K562 (cell line): ENCODE data around the gene DCAF6. TPM values are rescaled to one million over a fixed set of nuclear protein-coding genes. Genes with fewer than 3 reads are reported as not detected.

ENCODE experiments used
- ATAC-seq: fragments of 200-7000 bp; cut with Tn5 transposase; 3 replicates; pipeline ENCODE4 v1.9.1; 2020; ENCODE audit warnings: moderate library complexity
- BruUV-seq: library from RNA; stranded (reverse); fragments of 400-500 nt; replicated peaks from 2 replicates; lab custom pipeline; 2021; lab: Mats Ljungman, UMichigan
- CTCF ChIA-PET: fragments of 300-600 bp; formaldehyde crosslinking; extraction: SDS; loops from one replicate; lab custom pipeline; 2021; ENCODE audit warnings: low intra/inter-chr PET ratio; lab: Yijun Ruan, JAX
- POLR2A ChIA-PET: fragments of 300-600, 350-650 bp; sonication (Branson Sonifier 250); formaldehyde crosslinking; extraction: SDS; loops from one replicate; lab custom pipeline; 2021; ENCODE audit warnings: antibody characterized with exemption, inconsistent platforms; lab: Yijun Ruan, JAX
- DNase-seq, 4 experiments: peaks; one replicate each; pipeline versions ENCODE4 v3.0.0 to v3.0.0-alpha.2; 2011 to 2018; ENCODE audit warnings: low spot score in 3 of 4, mixed read lengths in 3 of 4; ENCODE audit errors: extremely low read depth in 1 of 4
- FAIRE-seq: peaks from 2 replicates; lab custom pipeline; 2011; peaks lifted over from hg19 to GRCh38; lab: Jason Lieb, UNC
- H2AFZ ChIP-seq: 2 replicates; pipeline ENCODE4 v1.6.0; 2011; ENCODE audit warnings: low read depth, low read length, control low read depth, inconsistent platforms
- H3K27ac ChIP-seq: fragments of 200-600 bp; 3 replicates; pipeline ENCODE4 v1.8.0; 2011; ENCODE audit warnings: low read depth, mild to moderate bottlenecking, control low read depth, inconsistent platforms, low read length, moderate library complexity, mixed read lengths; ENCODE audit errors: extremely low read depth
- H3K27me3 ChIP-seq, 2 experiments: fragments of 300-600 bp in 1 of 2; 2 replicates in 1 of 2; 3 replicates in 1 of 2; pipeline versions ENCODE4 v1.6.0 to v1.8.0; 2011; ENCODE audit warnings: inconsistent platforms in 2 of 2, low read length in 2 of 2, mild to moderate bottlenecking in 1 of 2, mixed read lengths in 1 of 2, moderate library complexity in 1 of 2; ENCODE audit not compliant: control insufficient read depth in 2 of 2, insufficient read depth in 2 of 2
- H3K36me3 ChIP-seq: fragments of 300-600 bp; 3 replicates; pipeline ENCODE4 v1.8.0; 2011; ENCODE audit warnings: mild to moderate bottlenecking, low read length, inconsistent platforms; ENCODE audit not compliant: control insufficient read depth, insufficient read depth
- H3K4me1 ChIP-seq, 2 experiments: fragments of 200-600 bp in 1 of 2; replicated peaks in 1 of 2; 2 replicates in 1 of 2; 3 replicates in 1 of 2; pipeline versions ENCODE4 v1.5.1 to v1.8.0; 2011; ENCODE audit warnings: inconsistent platforms in 2 of 2, low read length in 2 of 2, mild to moderate bottlenecking in 1 of 2, mixed read lengths in 1 of 2, moderate library complexity in 1 of 2; ENCODE audit not compliant: control insufficient read depth in 2 of 2, insufficient read depth in 2 of 2
- H3K4me2 ChIP-seq: 2 replicates; pipeline ENCODE4 v1.6.1; 2011; ENCODE audit warnings: low read length, control low read depth, inconsistent platforms, mixed read lengths; ENCODE audit not compliant: insufficient read depth
- H3K4me3 ChIP-seq: fragments of 200-600 bp; sonication (generic), shearing (Covaris generic); 2 replicates; pipeline ENCODE4 v1.5.1; 2016; ENCODE audit warnings: control low read depth, inconsistent platforms
- H3K79me2 ChIP-seq: fragments of 200-600 bp; 3 replicates; pipeline ENCODE4 v1.8.0; 2011; ENCODE audit warnings: low read length, inconsistent platforms; ENCODE audit not compliant: control insufficient read depth, insufficient read depth
- H3K9ac ChIP-seq, 2 experiments: 2 replicates each; pipeline versions ENCODE4 v1.6.0 to v1.6.1; 2011; ENCODE audit warnings: low read depth in 2 of 2, low read length in 2 of 2, control low read depth in 1 of 2, inconsistent platforms in 1 of 2, mild to moderate bottlenecking in 1 of 2, mixed read lengths in 1 of 2; ENCODE audit not compliant: insufficient read depth in 1 of 2
- H3K9me1 ChIP-seq: one replicate; pipeline ENCODE4 v1.6.0; 2011; ENCODE audit warnings: inconsistent platforms, mild to moderate bottlenecking, low read length, moderate library complexity; ENCODE audit not compliant: control insufficient read depth, insufficient read depth
- H3K9me3 ChIP-seq: replicated peaks from 2 replicates; pipeline ENCODE4 v1.5.1; 2011; ENCODE audit warnings: low read depth, low read length, inconsistent platforms; ENCODE audit not compliant: control insufficient read depth, insufficient read depth
- H4K20me1 ChIP-seq: replicated peaks from 2 replicates; pipeline ENCODE4 v1.6.1; 2011; ENCODE audit warnings: low read length, inconsistent platforms, mixed read lengths; ENCODE audit not compliant: control insufficient read depth, insufficient read depth
- C11orf30 ChIP-seq: fragments of 450-650 bp; IDR thresholded peaks from 2 replicates; pipeline ENCODE4 v1.6.1; 2016; ENCODE audit warnings: low read depth, mild to moderate bottlenecking
- COPS2 ChIP-seq: fragments of 450-650 bp; conservative IDR thresholded peaks from 2 replicates; pipeline ENCODE4 v1.6.1; 2016; ENCODE audit warnings: mild to moderate bottlenecking, moderate library complexity
- FOXJ2 ChIP-seq: fragments of 200-800 bp; sonication (Bioruptor generic); IDR thresholded peaks from 2 replicates; pipeline ENCODE4 v1.6.1; 2016; ENCODE audit warnings: missing genetic modification characterization, missing compliant biosample characterization
- KLF16 ChIP-seq: IDR thresholded peaks from 2 replicates; pipeline ENCODE4 v1.6.1; 2016; ENCODE audit warnings: antibody characterized with exemption
- MBD1 ChIP-seq: fragments of 250-450 bp; sonication (Bioruptor Pico); IDR thresholded peaks from 2 replicates; pipeline ENCODE4 v1.8.0; 2022; ENCODE audit warnings: inconsistent platforms
- MCM5 ChIP-seq: fragments of 450-650 bp; IDR thresholded peaks from 2 replicates; pipeline ENCODE4 v1.6.1; 2016; ENCODE audit warnings: low read depth
- PRPF4 ChIP-seq: fragments of 200-400 bp; formaldehyde crosslinking; IDR thresholded peaks from one replicate; pipeline ENCODE4 v1.6.1; 2017; ENCODE audit warnings: low read length, low read depth, mild to moderate bottlenecking; ENCODE audit not compliant: insufficient read depth, poor library complexity, severe bottlenecking
- in situ Hi-C: fragments of 300-500 bp; cut with MboI; formaldehyde crosslinking; loops from 4 replicates; pipeline ENCODE4 v1.15.0; 2018; ENCODE audit warnings: inconsistent platforms, mixed read lengths
- intact Hi-C: fragments of 100-400 bp; cut with micrococcal nuclease; formaldehyde crosslinking; loops from 2 replicates; pipeline ENCODE4 v1.14.2; 2022
- polyA plus RNA-seq, 8 experiments: library from polyadenylated mRNA; depleted of rRNA in 4 of 8; stranded (reverse) in 5 of 8; unstranded in 3 of 8; fragments of >200 nt; fragmentation: Nextera tagmentation in 2 of 8; fragmentation: Illumina TruSeq in 1 of 8; extraction: Ambion mirVana in 2 of 8; extraction: Trizol in 1 of 8; gene quantifications; 2 replicates each; pipeline versions ENCODE4 v1.2.1 to v1.2.3, GENCODE V29; 2011 to 2014; ENCODE audit warnings: inconsistent platforms in 1 of 8, missing spikeins in 1 of 8
- total RNA-seq, 7 experiments: library from RNA; depleted of rRNA in 6 of 7; stranded (reverse); fragments of >200 nt in 6 of 7; fragmentation: Illumina TruSeq in 2 of 7; extraction: Trizol in 2 of 7; gene quantifications; 2 replicates each; pipeline versions ENCODE4 v1.2.1 to v1.2.3, GENCODE V29; 2011 to 2021; ENCODE audit warnings: low replicate concordance in 1 of 7
- TF ChIP-seq, protein P1 (sequence below): fragments of 450-650 bp; IDR thresholded peaks from 2 replicates; pipeline ENCODE4 v1.7.1; 2018; ENCODE audit warnings: mild to moderate bottlenecking, low read depth; ENCODE audit not compliant: partially characterized antibody
- TF ChIP-seq, protein P2 (sequence below): IDR thresholded peaks from 2 replicates; pipeline ENCODE4 v1.6.1; 2016; ENCODE audit warnings: missing genetic modification characterization, missing compliant biosample characterization
- TF ChIP-seq, protein P3 (sequence below): fragments of 450-650 bp; formaldehyde crosslinking; IDR thresholded peaks from 2 replicates; pipeline ENCODE4 v1.4.0; 2022; ENCODE audit warnings: missing genetic modification characterization

Gene DCAF6
- total and polyA plus RNA-seq, 9 of the 15 experiments (the other 6 are each of a cell fraction or from before 2014, with no cell fraction given): 19.1 to 102 (median 46.3) TPM

- in situ Hi-C loops (no loop called here), intact Hi-C loops (no loop called here)
- Histone ChIP-seq H3K9me3 (peaks cover 19% of the 10 kb centered on the region), H4K20me1 (no peaks in the 10 kb centered on the region), H3K79me2 (peaks cover 9% of the 10 kb centered on the region; the same call in 1 of the 3 replicates), H2AFZ (peak overlapping the region; percentile 75), H3K9ac (no peak overlapping the region), H3K27me3 (no peaks in the 10 kb centered on the region), H3K4me1 (peaks cover 3 to 15% of the 10 kb centered on the region in 2 experiments; a peak in 4 of 5 replicates), H3K4me2 (no peak overlapping the region), H3K36me3 (no peaks in the 10 kb centered on the region)
- CTCF ChIA-PET: no interaction called here
- no peak for FAIRE-seq
- TF ChIP-seq MBD1 (CRISPR knock-in tag): no peak
- TF ChIP-seq COPS2: 0 out of 2 replicates have a peak, but pooled peaks have one; percentile 16
- TF ChIP-seq, protein P1, sequence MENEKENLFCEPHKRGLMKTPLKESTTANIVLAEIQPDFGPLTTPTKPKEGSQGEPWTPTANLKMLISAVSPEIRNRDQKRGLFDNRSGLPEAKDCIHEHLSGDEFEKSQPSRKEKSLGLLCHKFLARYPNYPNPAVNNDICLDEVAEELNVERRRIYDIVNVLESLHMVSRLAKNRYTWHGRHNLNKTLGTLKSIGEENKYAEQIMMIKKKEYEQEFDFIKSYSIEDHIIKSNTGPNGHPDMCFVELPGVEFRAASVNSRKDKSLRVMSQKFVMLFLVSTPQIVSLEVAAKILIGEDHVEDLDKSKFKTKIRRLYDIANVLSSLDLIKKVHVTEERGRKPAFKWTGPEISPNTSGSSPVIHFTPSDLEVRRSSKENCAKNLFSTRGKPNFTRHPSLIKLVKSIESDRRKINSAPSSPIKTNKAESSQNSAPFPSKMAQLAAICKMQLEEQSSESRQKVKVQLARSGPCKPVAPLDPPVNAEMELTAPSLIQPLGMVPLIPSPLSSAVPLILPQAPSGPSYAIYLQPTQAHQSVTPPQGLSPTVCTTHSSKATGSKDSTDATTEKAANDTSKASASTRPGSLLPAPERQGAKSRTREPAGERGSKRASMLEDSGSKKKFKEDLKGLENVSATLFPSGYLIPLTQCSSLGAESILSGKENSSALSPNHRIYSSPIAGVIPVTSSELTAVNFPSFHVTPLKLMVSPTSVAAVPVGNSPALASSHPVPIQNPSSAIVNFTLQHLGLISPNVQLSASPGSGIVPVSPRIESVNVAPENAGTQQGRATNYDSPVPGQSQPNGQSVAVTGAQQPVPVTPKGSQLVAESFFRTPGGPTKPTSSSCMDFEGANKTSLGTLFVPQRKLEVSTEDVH: no peak
- 0 out of 2 replicates have a peak, but pooled peaks have one; percentile 9 for TF ChIP-seq C11orf30
- TF ChIP-seq, protein P2, sequence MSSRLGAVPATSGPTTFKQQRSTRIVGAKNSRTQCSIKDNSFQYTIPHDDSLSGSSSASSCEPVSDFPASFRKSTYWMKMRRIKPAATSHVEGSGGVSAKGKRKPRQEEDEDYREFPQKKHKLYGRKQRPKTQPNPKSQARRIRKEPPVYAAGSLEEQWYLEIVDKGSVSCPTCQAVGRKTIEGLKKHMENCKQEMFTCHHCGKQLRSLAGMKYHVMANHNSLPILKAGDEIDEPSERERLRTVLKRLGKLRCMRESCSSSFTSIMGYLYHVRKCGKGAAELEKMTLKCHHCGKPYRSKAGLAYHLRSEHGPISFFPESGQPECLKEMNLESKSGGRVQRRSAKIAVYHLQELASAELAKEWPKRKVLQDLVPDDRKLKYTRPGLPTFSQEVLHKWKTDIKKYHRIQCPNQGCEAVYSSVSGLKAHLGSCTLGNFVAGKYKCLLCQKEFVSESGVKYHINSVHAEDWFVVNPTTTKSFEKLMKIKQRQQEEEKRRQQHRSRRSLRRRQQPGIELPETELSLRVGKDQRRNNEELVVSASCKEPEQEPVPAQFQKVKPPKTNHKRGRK (tag): no peak
- no peak for TF ChIP-seq PRPF4
- TF ChIP-seq, protein P3, sequence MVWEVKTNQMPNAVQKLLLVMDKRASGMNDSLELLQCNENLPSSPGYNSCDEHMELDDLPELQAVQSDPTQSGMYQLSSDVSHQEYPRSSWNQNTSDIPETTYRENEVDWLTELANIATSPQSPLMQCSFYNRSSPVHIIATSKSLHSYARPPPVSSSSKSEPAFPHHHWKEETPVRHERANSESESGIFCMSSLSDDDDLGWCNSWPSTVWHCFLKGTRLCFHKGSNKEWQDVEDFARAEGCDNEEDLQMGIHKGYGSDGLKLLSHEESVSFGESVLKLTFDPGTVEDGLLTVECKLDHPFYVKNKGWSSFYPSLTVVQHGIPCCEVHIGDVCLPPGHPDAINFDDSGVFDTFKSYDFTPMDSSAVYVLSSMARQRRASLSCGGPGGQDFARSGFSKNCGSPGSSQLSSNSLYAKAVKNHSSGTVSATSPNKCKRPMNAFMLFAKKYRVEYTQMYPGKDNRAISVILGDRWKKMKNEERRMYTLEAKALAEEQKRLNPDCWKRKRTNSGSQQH: no peak
- no peak for TF ChIP-seq MCM5
- TF ChIP-seq FOXJ2 (tag): no peak
- TF ChIP-seq KLF16: no peak
- TF ChIP-seq, all 486 proteins: peak for 2
- no peak overlapping the region for H3K4me3 ChIP-seq
- no peak for DNase-seq
- peak overlapping the region; percentile 3; the same call in 1 of the 3 replicates for H3K27ac ChIP-seq
- no peaks in the 10 kb centered on the region for H3K9me1 ChIP-seq
- POLR2A ChIA-PET: interaction anchor here (0.5 to 3.9 kb wide), 3 partner anchors 8 to 196 kb away, joined by 3 to 29 read pairs (median 3); partner anchors contain the start of gene ADCY10
- no peak for ATAC-seq
- BruUV-seq: no TSS peak
Observed at GRCh38 chr1:167905671-167906070, 30.8 kb upstream of the DCAF6 start.
